AG04450 (cell line): Measurements from ENCODE around the gene EXOC8. TPM values are rescaled to one million over a fixed set of nuclear protein-coding genes. Genes with fewer than 3 reads are reported as not detected.

Experiments used
- CTCF ChIA-PET: fragments of 300-600, 350-600 bp; formaldehyde crosslinking; extraction: SDS; loops from one replicate; lab custom pipeline; 2022; ENCODE audit warnings: antibody characterized with exemption, inconsistent platforms; lab: Charles Lee
- POLR2A ChIA-PET: fragments of 350-600 bp; formaldehyde crosslinking; extraction: SDS; loops from one replicate; lab custom pipeline; 2021; ENCODE audit warnings: antibody characterized with exemption, inconsistent platforms; lab: Yijun Ruan, JAX
- DNase-seq: peaks from one replicate; pipeline ENCODE4 v3.0.0-alpha.2; 2011; ENCODE audit warnings: low read depth, low spot score
- H3K27ac ChIP-seq: one replicate; pipeline ENCODE4 v1.5.1; 2012; ENCODE audit warnings: low read depth, low read length, control low read depth
- H3K27me3 ChIP-seq: one replicate; pipeline ENCODE4 v1.6.0; 2012; ENCODE audit warnings: low read length; ENCODE audit not compliant: control insufficient read depth, insufficient read depth
- H3K4me3 ChIP-seq: 2 replicates; pipeline ENCODE4 v1.5.1; 2011; ENCODE audit warnings: mild to moderate bottlenecking, low read depth, low read length, control low read depth
- H3K9me3 ChIP-seq: 2 replicates; pipeline ENCODE4 v1.5.1; 2012; ENCODE audit warnings: low read length; ENCODE audit not compliant: control insufficient read depth, insufficient read depth
- CTCF ChIP-seq: IDR thresholded peaks from 2 replicates; pipeline ENCODE4 v1.5.1; 2011; ENCODE audit warnings: low read depth, low read length, control low read depth, inconsistent platforms
- polyA plus RNA-seq: library from polyadenylated mRNA; depleted of rRNA; stranded (reverse); fragments of >200 nt; gene quantifications from 2 replicates; pipeline ENCODE4 v1.2.3, GENCODE V29; 2011

The EXOC8 gene
- polyA plus RNA-seq, 1 experiment: 5.0 TPM

- POLR2A ChIA-PET: no interaction called here
- DNase-seq: no peak
- Histone ChIP-seq H3K4me3 (no peak overlapping the region), H3K27me3 (no peaks in the 10 kb centered on the region), H3K27ac (no peak overlapping the region), H3K9me3 (no peaks in the 10 kb centered on the region)
- CTCF ChIA-PET: interaction anchor here (1.1 to 3.5 kb wide), 2 partner anchors 229 to 254 kb away, joined by 3 to 33 read pairs; no protein-coding TSS in a partner anchor
- no peak for TF ChIP-seq CTCF
These were observed 24.7 kb upstream of the EXOC8 start for GRCh38 chr1:231362325-231362724.

- ChIA-PET POLR2A (no interaction called here), CTCF (interaction anchor here (1.3 to 1.8 kb wide), 4 partner anchors 225 to 244 kb away, joined by 4 to 11 read pairs (median 6); no protein-coding TSS in a partner anchor)
- H3K27ac ChIP-seq: no peak overlapping the region
These were observed 21.5 kb upstream of the EXOC8 start for GRCh38 chr1:231359113-231359512.

GRCh38 chr1:231357831-231358354, 20.2 kb upstream of the EXOC8 start:
- POLR2A ChIA-PET: interaction anchor here (0.7 kb wide), 1 partner anchor 20 kb away, joined by 12 read pairs; the partner anchor contains the start of gene EXOC8
- no peaks in the 10 kb centered on the region for H3K9me3 ChIP-seq
- no peak overlapping the region for H3K4me3 ChIP-seq
- peak; percentile 80 for TF ChIP-seq CTCF
- H3K27me3 ChIP-seq: no peaks in the 10 kb centered on the region
- no peak overlapping the region for H3K27ac ChIP-seq
- no peak for DNase-seq
- CTCF ChIA-PET: interaction anchor here (0.5 to 3.9 kb wide), 36 partner anchors 9 to 1269 kb away, joined by 3 to 43 read pairs (median 6); partner anchors contain the start of genes EXOC8 and SPRTN

More at GRCh38 chr1:231359113-231359512, 21.5 kb upstream of the EXOC8 start:
- peak; percentile 36 for DNase-seq
- TF ChIP-seq CTCF: no peak
- Histone ChIP-seq H3K4me3 (no peak overlapping the region), H3K27me3 (no peaks in the 10 kb centered on the region), H3K9me3 (no peaks in the 10 kb centered on the region)

GRCh38 chr1:231357187-231357772, 19.6 kb upstream of the EXOC8 start:
- Histone ChIP-seq H3K27me3 (no peaks in the 10 kb centered on the region), H3K4me3 (no peak overlapping the region), H3K9me3 (no peaks in the 10 kb centered on the region), H3K27ac (no peak overlapping the region)
- CTCF ChIA-PET: interaction anchor here (0.5 to 3.9 kb wide), 35 partner anchors 8 to 864 kb away, joined by 3 to 43 read pairs (median 5); partner anchors contain the start of genes EXOC8 and SPRTN
- no peak for DNase-seq
- POLR2A ChIA-PET: interaction anchor here (0.7 kb wide), 1 partner anchor 19 kb away, joined by 12 read pairs; the partner anchor contains the start of gene EXOC8
- no peak for TF ChIP-seq CTCF

- Histone ChIP-seq H3K9me3 (no peaks in the 10 kb centered on the region), H3K27ac (peak overlapping the region; percentile 42), H3K4me3 (no peak overlapping the region), H3K27me3 (no peaks in the 10 kb centered on the region)
- no peak for DNase-seq
- CTCF ChIA-PET: interaction anchor here (0.9 to 3.9 kb wide), 3 partner anchors 17 to 236 kb away, joined by 3 to 43 read pairs (median 3); partner anchors contain the start of gene SPRTN
- TF ChIP-seq CTCF: no peak
- POLR2A ChIA-PET: interaction anchor here (1.8 kb wide), 1 partner anchor 17 kb away, joined by 4 read pairs; the partner anchor contains the start of genes EXOC8 and SPRTN
These were observed 17.5 kb upstream of the EXOC8 start for GRCh38 chr1:231355171-231355570.
